Measurements from ENCODE around the gene KMT5B.

The KMT5B gene

GRCh38 chr11:68118706-68119448 lies 94.2 kb downstream of the KMT5B start:
- no peak for DNase-seq (ENCODE audit: low spot score)

GRCh38 chr11:68117853-68118470 lies 95.1 kb downstream of the KMT5B start:
- no peak for DNase-seq (ENCODE audit: low spot score)

- no peak for DNase-seq (ENCODE audit: low spot score)
Measured at GRCh38 chr11:68116974-68117373, 96.1 kb downstream of the KMT5B start.

- DNase-seq (ENCODE audit: low spot score), result no peak
Measured at GRCh38 chr11:68116126-68116525, 97.0 kb downstream of the KMT5B start.

- no peak for DNase-seq (ENCODE audit: low spot score)
Measured at GRCh38 chr11:68115285-68115684, 97.8 kb downstream of the KMT5B start.

GRCh38 chr11:68113986-68114385 lies 99.1 kb downstream of the KMT5B start:
- DNase-seq (ENCODE audit: low spot score), result no peak

- DNase-seq (ENCODE audit: low spot score), result no peak
Measured at GRCh38 chr11:68107689-68108088, 105.4 kb downstream of the KMT5B start.

GRCh38 chr11:68106165-68106940 lies 106.7 kb downstream of the KMT5B start:
- DNase-seq (ENCODE audit: low spot score), result no peak

Measured in hematopoietic multipotent progenitor cell treated with erythropoietin and hydrocortisone succinate and interleukin-3 and kit ligand, for 17 days (in vitro differentiated cells).